ENCODE measurements around the gene FARP2. TPM values are rescaled to one million over a fixed set of nuclear protein-coding genes. Genes with fewer than 3 reads are reported as not detected.

Gene FARP2
- total RNA-seq, 1 experiment from 2014 or later: 49.3 TPM

GRCh38 chr2:241359481-241360045 is 3.5 kb downstream of the FARP2 start (continued):
- TF ChIP-seq ZBTB33 (IDR thresholded peaks at IDR 0.05; ENCODE audit: extremely low read depth, insufficient replicate concordance, low read length) (no peak), YY1 (IDR thresholded peaks at IDR 0.05; ENCODE audit: extremely low read depth, insufficient replicate concordance, low read depth, low read length) (no peak), POLR2AphosphoS5 (IDR thresholded peaks at IDR 0.05; ENCODE audit: low read depth, low read length) (no peak), FOSL1 (IDR thresholded peaks at IDR 0.05; ENCODE audit: low read depth) (no peak), ZFX (IDR thresholded peaks at IDR 0.05) (no peak), CTCF (IDR thresholded peaks at IDR 0.05 in 2 of 3, conservative IDR thresholded peaks at IDR 0.05 in 1 of 3; ENCODE audit: borderline replicate concordance in 1 of 3, insufficient read depth in 1 of 3, low read depth in 2 of 3, low read length in 2 of 3) (no peak), CBX3 (IDR thresholded peaks at IDR 0.05; ENCODE audit: low read depth) (no peak)

- CTCF ChIA-PET: no interaction called here
- DNase-seq (ENCODE audit: low read depth, low spot score): no peak
Observed at GRCh38 chr2:241363426-241363825, 7.3 kb downstream of the FARP2 start.

More at GRCh38 chr2:241363426-241363825, 7.3 kb downstream of the FARP2 start:
- ChIA-PET RAD21 (ENCODE audit: low non-redundant PET in 1 of 2, low total read pairs in 2 of 2, uncharacterized antibody in 2 of 2, unreplicated experiment in 2 of 2) (no interaction called here), POLR2A (no interaction called here)
- H3K9ac ChIP-seq (ENCODE audit: low read length): no peak overlapping the region
- BruUV-seq (replicated peaks): no TSS peak
- H3K27me3 ChIP-seq (ENCODE audit: insufficient read depth, low read length): no peaks in the 10 kb centered on the region
- H2AFZ ChIP-seq (ENCODE audit: low read depth, low read length, poor library complexity, severe bottlenecking): no peak overlapping the region
- no peaks in the 10 kb centered on the region for H3K4me1 ChIP-seq (ENCODE audit: control insufficient read depth in 1 of 2, insufficient read depth in 2 of 2, low read length in 2 of 2)
- intact Hi-C loops (cut with micrococcal nuclease): no loop called here
- 0 out of 4 replicates have a peak, but pooled peaks cover 0 to 3% of the 10 kb centered on the region in 2 experiments for H3K36me3 ChIP-seq (ENCODE audit: control insufficient read depth in 1 of 2, insufficient read depth in 2 of 2, low read length in 2 of 2)
- no peaks in the 10 kb centered on the region for H3K9me3 ChIP-seq (ENCODE audit: control insufficient read depth in 1 of 2, insufficient read depth in 1 of 2, low read depth in 1 of 2, low read length in 2 of 2)
- peaks cover 8% of the 10 kb centered on the region; the same call in 1 of the 2 replicates for H4K20me1 ChIP-seq (ENCODE audit: insufficient read depth)
- no peak overlapping the region for H3K4me3 ChIP-seq (replicated peaks in 1 of 2; ENCODE audit: low read depth in 1 of 2, low read length in 2 of 2)
- peaks cover 89% of the 10 kb centered on the region for H3K79me2 ChIP-seq (ENCODE audit: insufficient read depth, low read length)
- TF ChIP-seq EZH2 (IDR thresholded peaks at IDR 0.05) (no peak), TCF7L2 (IDR thresholded peaks at IDR 0.05; ENCODE audit: borderline replicate concordance, extremely low read depth, insufficient read depth, insufficient read length) (no peak), ELF1 (IDR thresholded peaks at IDR 0.05; ENCODE audit: borderline replicate concordance, low read depth) (no peak), SRF (IDR thresholded peaks at IDR 0.05; ENCODE audit: low read depth) (no peak)
- H3K4me2 ChIP-seq (ENCODE audit: low read length): no peak overlapping the region
- no peak overlapping the region for H3K27ac ChIP-seq (ENCODE audit: low read depth, low read length)
- ATAC-seq: no peak
- H3K9me2 ChIP-seq (ENCODE audit: insufficient read depth): no peaks in the 10 kb centered on the region

All from HCT116 (cell line).